CD14-positive monocyte (primary cell): ENCODE results near the gene PRKACB. TPM values are rescaled to one million over a fixed set of nuclear protein-coding genes. Genes with fewer than 3 reads are reported as not detected.

Experiments used
- DNase-seq, 3 donors: peaks; one replicate each; pipeline ENCODE4 v3.0.0-alpha.2; 2011 to 2022
- H2AFZ ChIP-seq: 2 replicates; pipeline ENCODE4 v1.6.0; 2012; ENCODE audit warnings: mild to moderate bottlenecking, low read depth, low read length, inconsistent platforms; ENCODE audit not compliant: insufficient read depth, poor library complexity, severe bottlenecking
- H3K27ac ChIP-seq, 2 donors: 1 replicate in 1 of 2; 2 replicates in 1 of 2; pipeline ENCODE4 v1.5.1; 2012 to 2013; ENCODE audit warnings: low read length in 2 of 2, control low read depth in 1 of 2, inconsistent platforms in 1 of 2, low read depth in 1 of 2, mild to moderate bottlenecking in 1 of 2
- H3K27me3 ChIP-seq, 2 donors: one replicate each; pipeline versions ENCODE4 v1.6.0 to v1.6.1; 2011 to 2013; ENCODE audit warnings: low read length in 2 of 2; ENCODE audit not compliant: control insufficient read depth in 2 of 2, insufficient read depth in 2 of 2
- H3K36me3 ChIP-seq, 2 donors: replicated peaks in 1 of 2; 1 replicate in 1 of 2; 2 replicates in 1 of 2; pipeline versions ENCODE4 v1.5.1 to v1.6.1; 2012 to 2013; ENCODE audit warnings: low read length in 2 of 2, control low read depth in 1 of 2, inconsistent platforms in 1 of 2, mild to moderate bottlenecking in 1 of 2; ENCODE audit not compliant: insufficient read depth in 2 of 2, control insufficient read depth in 1 of 2
- H3K4me1 ChIP-seq, 2 donors: 1 replicate in 1 of 2; 2 replicates in 1 of 2; pipeline versions ENCODE4 v1.5.1 to v1.6.1; 2012 to 2013; ENCODE audit warnings: low read length in 2 of 2, control low read depth in 1 of 2, inconsistent platforms in 1 of 2, mild to moderate bottlenecking in 1 of 2, moderate library complexity in 1 of 2; ENCODE audit not compliant: insufficient read depth in 2 of 2, control insufficient read depth in 1 of 2
- H3K4me2 ChIP-seq: replicated peaks from 2 replicates; pipeline ENCODE3; 2012; ENCODE audit warnings: low read length, moderate library complexity, mild to moderate bottlenecking; ENCODE audit not compliant: poor library complexity, severe bottlenecking; ENCODE audit errors: extremely low read depth
- H3K4me3 ChIP-seq, 3 experiments: fragments of 200-600 bp in 1 of 3; sonication (generic) in 1 of 3; replicated peaks in 1 of 3; 1 replicate in 2 of 3; 2 replicates in 1 of 3; pipeline ENCODE4 v1.5.1; 2011 to 2013; ENCODE audit warnings: low read length in 3 of 3, mild to moderate bottlenecking in 3 of 3, control low read depth in 2 of 3, low read depth in 2 of 3, inconsistent platforms in 1 of 3, moderate library complexity in 1 of 3
- H3K79me2 ChIP-seq: 2 replicates; pipeline ENCODE4 v1.6.0; 2012; ENCODE audit warnings: mild to moderate bottlenecking, control low read depth, inconsistent platforms, low read length, moderate library complexity; ENCODE audit not compliant: insufficient read depth
- H3K9ac ChIP-seq: 2 replicates; pipeline ENCODE4 v1.6.0; 2017; ENCODE audit warnings: low read length, mild to moderate bottlenecking; ENCODE audit not compliant: insufficient read depth, poor library complexity, severe bottlenecking
- H3K9me3 ChIP-seq, 2 donors: replicated peaks in 1 of 2; 1 replicate in 1 of 2; 2 replicates in 1 of 2; pipeline versions ENCODE4 v1.5.1 to v1.6.1; 2012 to 2013; ENCODE audit warnings: low read length in 2 of 2, control low read depth in 1 of 2; ENCODE audit not compliant: control insufficient read depth in 1 of 2, insufficient read depth in 1 of 2
- H4K20me1 ChIP-seq: 2 replicates; pipeline ENCODE4 v1.6.0; 2012; ENCODE audit warnings: mild to moderate bottlenecking, low read length, control low read depth, moderate library complexity; ENCODE audit not compliant: insufficient read depth
- H3K27ac Mint-ChIP-seq, 7 donors: one replicate each; pipeline ENCODE4 v1.8.0; 2020; ENCODE audit warnings: mild to moderate bottlenecking in 7 of 7, mixed read lengths in 7 of 7, moderate library complexity in 6 of 7, inconsistent platforms in 2 of 7
- H3K27me3 Mint-ChIP-seq, 3 donors: one replicate each; pipeline ENCODE4 v1.8.0; 2021 to 2022; ENCODE audit warnings: low read depth in 3 of 3, mild to moderate bottlenecking in 3 of 3, mixed read lengths in 3 of 3, moderate library complexity in 3 of 3, inconsistent platforms in 1 of 3
- H3K36me3 Mint-ChIP-seq, 2 donors: one replicate each; pipeline ENCODE4 v1.8.0; 2020; ENCODE audit warnings: mixed read lengths in 2 of 2, inconsistent platforms in 1 of 2, mild to moderate bottlenecking in 1 of 2
- H3K4me1 Mint-ChIP-seq: one replicate; pipeline ENCODE4 v1.8.0; 2020; ENCODE audit warnings: mild to moderate bottlenecking, mixed read lengths
- H3K4me3 Mint-ChIP-seq, 2 donors: one replicate each; pipeline ENCODE4 v1.8.0; 2020; ENCODE audit warnings: mild to moderate bottlenecking in 2 of 2, mixed read lengths in 2 of 2, moderate library complexity in 1 of 2
- H3K9me3 Mint-ChIP-seq, 7 donors: one replicate each; pipeline ENCODE4 v1.8.0; 2020 to 2022; ENCODE audit warnings: mixed read lengths in 7 of 7, mild to moderate bottlenecking in 6 of 7, moderate library complexity in 6 of 7, inconsistent platforms in 2 of 7
- WGBS: methylation state at CpG from one replicate; pipeline ENCODE4 v1.1.5; 2013; ENCODE audit warnings: missing lambda C conversion rate; ENCODE audit not compliant: insufficient coverage; 5-methylcytosine and 5-hydroxymethylcytosine counted together
- intact Hi-C, 2 donors: fragments of 100-400 bp; cut with micrococcal nuclease; formaldehyde crosslinking; loops; one replicate each; pipeline versions ENCODE4 v1.15.0 to v1.15.1; 2023
- polyA plus RNA-seq, 3 donors: library from polyadenylated mRNA; depleted of rRNA in 1 of 3; unstranded in 2 of 3; stranded (reverse) in 1 of 3; fragments of 300-500 nt in 2 of 3; fragments of >200 nt in 1 of 3; fragmentation: Illumina TruSeq in 2 of 3; gene quantifications; 1 replicate in 2 of 3; 2 replicates in 1 of 3; pipeline ENCODE4 v1.2.3, GENCODE V29; 2012 to 2021
- TF ChIP-seq, protein P1 (sequence below): fragments of 200-600 bp; IDR thresholded peaks from one replicate; pipeline ENCODE4 v1.8.0; 2022; ENCODE audit warnings: antibody characterized with exemption, mild to moderate bottlenecking

Gene PRKACB
- polyA plus RNA-seq, 3 donors, result 2.5 to 14.5 (median 13.8) TPM

DNA sequence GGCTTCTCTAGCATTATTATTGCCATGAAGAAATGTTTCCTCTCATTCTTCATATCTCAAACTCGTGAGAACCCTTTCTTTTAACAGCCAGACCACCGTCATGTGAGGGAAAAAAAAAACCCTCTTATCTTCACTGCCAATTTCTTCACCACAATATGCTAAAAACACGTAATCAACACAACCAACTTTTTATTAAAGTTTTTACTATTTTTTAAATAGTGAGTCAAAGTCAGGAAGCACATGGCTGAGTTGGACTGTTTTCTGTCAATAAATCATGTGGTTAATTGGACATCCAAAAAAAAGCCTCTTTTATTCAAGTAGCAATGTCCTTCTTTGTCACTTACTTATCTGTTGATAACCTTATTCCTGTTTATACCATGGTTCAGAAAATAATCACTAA lies 101.5 kb downstream of the PRKACB start:
- H4K20me1 ChIP-seq, result no peaks in the 10 kb centered on the region
- H3K9ac ChIP-seq, result peak overlapping the region; percentile 25
- H3K36me3 ChIP-seq, result no peaks in the 10 kb centered on the region
- no peaks in the 10 kb centered on the region for H3K36me3 Mint-ChIP-seq
- peaks cover 8% of the 10 kb centered on the region for H3K4me1 Mint-ChIP-seq
- intact Hi-C loops, result no loop called here
- TF ChIP-seq, protein P1, sequence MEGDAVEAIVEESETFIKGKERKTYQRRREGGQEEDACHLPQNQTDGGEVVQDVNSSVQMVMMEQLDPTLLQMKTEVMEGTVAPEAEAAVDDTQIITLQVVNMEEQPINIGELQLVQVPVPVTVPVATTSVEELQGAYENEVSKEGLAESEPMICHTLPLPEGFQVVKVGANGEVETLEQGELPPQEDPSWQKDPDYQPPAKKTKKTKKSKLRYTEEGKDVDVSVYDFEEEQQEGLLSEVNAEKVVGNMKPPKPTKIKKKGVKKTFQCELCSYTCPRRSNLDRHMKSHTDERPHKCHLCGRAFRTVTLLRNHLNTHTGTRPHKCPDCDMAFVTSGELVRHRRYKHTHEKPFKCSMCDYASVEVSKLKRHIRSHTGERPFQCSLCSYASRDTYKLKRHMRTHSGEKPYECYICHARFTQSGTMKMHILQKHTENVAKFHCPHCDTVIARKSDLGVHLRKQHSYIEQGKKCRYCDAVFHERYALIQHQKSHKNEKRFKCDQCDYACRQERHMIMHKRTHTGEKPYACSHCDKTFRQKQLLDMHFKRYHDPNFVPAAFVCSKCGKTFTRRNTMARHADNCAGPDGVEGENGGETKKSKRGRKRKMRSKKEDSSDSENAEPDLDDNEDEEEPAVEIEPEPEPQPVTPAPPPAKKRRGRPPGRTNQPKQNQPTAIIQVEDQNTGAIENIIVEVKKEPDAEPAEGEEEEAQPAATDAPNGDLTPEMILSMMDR, result no peak
- no peaks in the 10 kb centered on the region for H3K27me3 ChIP-seq
- H3K4me3 ChIP-seq, result no peak overlapping the region
- H3K4me2 ChIP-seq, result peak overlapping the region; percentile 60
- no peaks in the 10 kb centered on the region for H3K27me3 Mint-ChIP-seq
- no peak for DNase-seq
- no peak overlapping the region for H3K4me3 Mint-ChIP-seq
- no CpG with 5 or more reads among the region's 3 CpGs for WGBS
- peaks cover 1 to 2% of the 10 kb centered on the region in 2 donors for H3K9me3 ChIP-seq
- no peak overlapping the region for H2AFZ ChIP-seq
- no peaks in the 10 kb centered on the region for H3K79me2 ChIP-seq
- no peak overlapping the region for H3K27ac ChIP-seq
- H3K9me3 Mint-ChIP-seq, result peaks cover 0 to 12% (median 4%) of the 10 kb centered on the region in 7 donors
- H3K27ac Mint-ChIP-seq, result no peak overlapping the region
- H3K4me1 ChIP-seq, result peaks cover 0 to 5% of the 10 kb centered on the region in 2 donors

DNA sequence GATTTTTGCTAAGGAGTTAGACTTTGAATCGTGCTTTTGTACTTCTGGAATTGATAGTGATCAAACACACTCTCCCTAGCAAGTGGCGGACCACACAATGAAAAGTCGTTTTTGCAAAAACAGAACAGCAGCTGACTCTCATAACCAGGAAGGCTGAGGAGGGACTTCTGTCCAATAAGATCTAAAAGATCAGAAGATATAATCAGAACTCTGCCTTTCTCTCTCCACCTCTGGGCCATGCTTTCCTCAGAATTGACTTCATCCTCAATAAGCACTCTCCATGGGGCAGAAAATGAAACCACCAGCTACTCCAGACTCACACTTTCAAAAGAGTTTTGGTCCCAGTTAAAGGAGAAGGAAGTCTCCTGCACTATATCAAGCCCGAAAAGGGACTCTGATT lies 102.1 kb downstream of the PRKACB start:
- peaks cover under 1 to 14% (median 2%) of the 10 kb centered on the region in 7 donors for H3K9me3 Mint-ChIP-seq
- Histone ChIP-seq H3K4me2 (peak overlapping the region; percentile 60), H3K79me2 (no peaks in the 10 kb centered on the region), H3K9ac (peak overlapping the region; percentile 25), H4K20me1 (no peaks in the 10 kb centered on the region), H3K27ac (no peak overlapping the region), H3K36me3 (no peaks in the 10 kb centered on the region), H2AFZ (peak overlapping the region; percentile 43), H3K9me3 (peaks cover 2 to 4% of the 10 kb centered on the region in 2 donors), H3K4me3 (peak overlapping the region in 2 of 3 experiments; percentile 20 to 48), H3K4me1 (peaks cover 0 to 5% of the 10 kb centered on the region in 2 donors), H3K27me3 (no peaks in the 10 kb centered on the region)
- no peaks in the 10 kb centered on the region for H3K36me3 Mint-ChIP-seq
- peak overlapping the region in 2 of 7 donors; percentile 26 to 46 for H3K27ac Mint-ChIP-seq
- no peak for DNase-seq
- no peaks in the 10 kb centered on the region for H3K27me3 Mint-ChIP-seq
- intact Hi-C loops, result no loop called here
- H3K4me1 Mint-ChIP-seq, result peaks cover 8% of the 10 kb centered on the region
- H3K4me3 Mint-ChIP-seq, result peak overlapping the region; percentile 34 to 88
- TF ChIP-seq, protein P1, result no peak
- WGBS, result no CpG with 5 or more reads among the region's 4 CpGs
